ENCODE measurements around the gene TIAM1. TPM values are rescaled to one million over a fixed set of nuclear protein-coding genes. Genes with fewer than 3 reads are reported as not detected.

TIAM1 gene
- total and polyA plus RNA-seq, 2 of the 8 experiments (the other 6 are each of a cell fraction or from before 2014, with no cell fraction given): 10.1 to 30.7 TPM

DNA sequence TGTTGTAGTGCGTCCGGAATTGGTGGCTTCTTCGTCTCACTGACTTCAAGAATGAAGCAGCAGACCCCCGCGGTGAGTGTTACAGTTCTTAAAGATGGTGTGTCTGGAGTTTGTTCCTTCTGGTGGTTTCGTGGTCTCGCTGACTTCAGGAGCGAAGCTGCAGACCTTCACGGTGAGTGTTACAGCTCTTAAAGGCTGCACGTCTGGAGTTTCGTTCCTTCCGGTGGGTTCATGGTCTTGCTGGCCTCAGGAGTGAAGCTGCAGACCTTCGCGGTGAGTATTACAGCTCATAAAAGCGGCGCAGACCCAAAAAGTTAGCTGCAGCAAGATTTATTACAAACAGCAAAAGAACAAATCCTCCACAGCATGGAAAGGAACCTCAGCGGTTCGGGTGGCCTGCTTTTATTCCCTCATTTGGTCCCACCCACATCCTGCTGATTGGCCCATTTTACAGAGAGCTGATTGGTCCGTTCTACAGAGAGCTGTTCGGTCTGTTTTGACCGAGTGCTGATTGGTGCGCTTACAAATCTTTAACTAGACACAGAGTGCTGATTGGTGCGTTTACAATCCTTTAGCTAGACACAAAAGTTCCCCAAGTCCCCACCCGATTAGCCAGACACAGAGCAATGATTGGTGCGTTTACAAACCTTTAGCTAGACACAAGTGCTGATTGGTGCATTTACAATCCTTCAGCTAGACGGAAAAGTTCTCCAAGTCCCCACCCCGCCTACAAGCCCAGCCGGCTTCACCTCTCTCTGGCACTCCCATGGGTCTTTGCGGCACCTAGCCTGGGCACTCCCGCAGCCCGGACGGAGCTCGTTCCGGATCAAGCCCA, 256.2 kb downstream of the TIAM1 start:
- no peak overlapping the region for H3K4me3 ChIP-seq (ENCODE audit: extremely low read depth in 1 of 4, insufficient read depth in 2 of 4, low read depth in 3 of 4, low read length in 4 of 4)
- WGBS, 2 experiments (ENCODE audit: extremely low coverage in 1 of 2, insufficient coverage in 1 of 2, insufficient read length in 1 of 2, insufficient replicate concordance in 2 of 2, low coverage in 1 of 2, low lambda C conversion rate in 2 of 2, missing lambda C conversion rate in 1 of 2): 88% methylated on average over 34 of the region's 34 CpGs; no CpG with 5 or more reads in 1 of the 2 experiments
- no peaks in the 10 kb centered on the region for H3K36me3 ChIP-seq (ENCODE audit: control insufficient read depth in 2 of 4, insufficient read depth in 4 of 4, low read length in 3 of 4)
- H3K27ac ChIP-seq (ENCODE audit: low read depth, low read length): no peak overlapping the region
- DNase-seq (ENCODE audit: low read depth in 1 of 2, low spot score in 2 of 2) (no peak), FAIRE-seq (no peak)
- no peak overlapping the region for H3K56ac ChIP-seq (replicated peaks; ENCODE audit: insufficient read length, low read depth, low read length)
- H3K79me2 ChIP-seq (ENCODE audit: control insufficient read depth in 1 of 2, insufficient read depth in 2 of 2, low read length in 2 of 2): no peaks in the 10 kb centered on the region
- H3K79me1 ChIP-seq (ENCODE audit: low read depth, low read length): no peaks in the 10 kb centered on the region
- CTCF ChIA-PET (ENCODE audit: partially characterized antibody): interaction anchor here (0.5 to 4.7 kb wide), 23 partner anchors 9 to 745 kb away, joined by 3 to 34 read pairs (median 4); no protein-coding TSS in a partner anchor
- no peaks in the 10 kb centered on the region; the same call in 1 of the 2 replicates for H3K23me2 ChIP-seq (ENCODE audit: low read depth, low read length)
- H3K14ac ChIP-seq (ENCODE audit: insufficient read length): no peak overlapping the region
- no peak overlapping the region for H4K91ac ChIP-seq (replicated peaks; ENCODE audit: insufficient read length, low read length)
- no peak overlapping the region for H3K18ac ChIP-seq (ENCODE audit: extremely low read depth, low read length)
- H3K23ac ChIP-seq (ENCODE audit: insufficient read length): no peak overlapping the region
- no peak overlapping the region for H2BK120ac ChIP-seq (replicated peaks; ENCODE audit: low read depth, low read length)
- no peaks in the 10 kb centered on the region for H4K20me1 ChIP-seq (replicated peaks in 1 of 2; ENCODE audit: control insufficient read depth in 1 of 2, insufficient read depth in 2 of 2, low read length in 2 of 2)
- no peak overlapping the region for H3K4ac ChIP-seq (replicated peaks; ENCODE audit: insufficient read length, low read depth, low read length)
- H4K8ac ChIP-seq (ENCODE audit: extremely low read depth, insufficient read depth, low read length): no peak overlapping the region
- no peaks in the 10 kb centered on the region for H3K27me3 ChIP-seq (replicated peaks in 1 of 4; ENCODE audit: control insufficient read depth in 3 of 4, extremely low read depth in 1 of 4, insufficient read depth in 3 of 4, low read length in 3 of 4)
- no peak overlapping the region; the same call in 1 of the 2 replicates for H2AFZ ChIP-seq (ENCODE audit: low read length)
- H2BK12ac ChIP-seq (ENCODE audit: low read depth, low read length): no peak overlapping the region
- H2BK5ac ChIP-seq (ENCODE audit: low read depth, low read length): no peak overlapping the region
- H2BK20ac ChIP-seq (ENCODE audit: low read length): no peak overlapping the region
- H2AK5ac ChIP-seq (ENCODE audit: low read depth, low read length): no peak overlapping the region
- H3K4me1 ChIP-seq (replicated peaks in 1 of 4; ENCODE audit: control insufficient read depth in 3 of 4, insufficient read depth in 4 of 4, low read length in 3 of 4): no peaks in the 10 kb centered on the region
- POLR2A ChIA-PET (ENCODE audit: partially characterized antibody): interaction anchor here (1.3 kb wide), 1 partner anchor 11 kb away, joined by 3 read pairs; no protein-coding TSS in a partner anchor
- no peak overlapping the region for H3K9ac ChIP-seq (replicated peaks in 1 of 4; ENCODE audit: extremely low read depth in 1 of 4, low read depth in 3 of 4, low read length in 3 of 4)
- no peak overlapping the region for H3K4me2 ChIP-seq (ENCODE audit: insufficient read depth in 1 of 2, low read depth in 2 of 2, low read length in 2 of 2)
- no peak overlapping the region for H2BK15ac ChIP-seq (ENCODE audit: low read length)
- no peak overlapping the region for H4K5ac ChIP-seq (ENCODE audit: insufficient read length, low read depth, low read length)
- peaks cover 0 to 5% of the 10 kb centered on the region in 2 experiments; a peak in 1 of 4 replicates for H3K9me3 ChIP-seq (ENCODE audit: insufficient read depth in 2 of 2, low read depth in 1 of 2, low read length in 1 of 2)
- TF ChIP-seq, protein P1, sequence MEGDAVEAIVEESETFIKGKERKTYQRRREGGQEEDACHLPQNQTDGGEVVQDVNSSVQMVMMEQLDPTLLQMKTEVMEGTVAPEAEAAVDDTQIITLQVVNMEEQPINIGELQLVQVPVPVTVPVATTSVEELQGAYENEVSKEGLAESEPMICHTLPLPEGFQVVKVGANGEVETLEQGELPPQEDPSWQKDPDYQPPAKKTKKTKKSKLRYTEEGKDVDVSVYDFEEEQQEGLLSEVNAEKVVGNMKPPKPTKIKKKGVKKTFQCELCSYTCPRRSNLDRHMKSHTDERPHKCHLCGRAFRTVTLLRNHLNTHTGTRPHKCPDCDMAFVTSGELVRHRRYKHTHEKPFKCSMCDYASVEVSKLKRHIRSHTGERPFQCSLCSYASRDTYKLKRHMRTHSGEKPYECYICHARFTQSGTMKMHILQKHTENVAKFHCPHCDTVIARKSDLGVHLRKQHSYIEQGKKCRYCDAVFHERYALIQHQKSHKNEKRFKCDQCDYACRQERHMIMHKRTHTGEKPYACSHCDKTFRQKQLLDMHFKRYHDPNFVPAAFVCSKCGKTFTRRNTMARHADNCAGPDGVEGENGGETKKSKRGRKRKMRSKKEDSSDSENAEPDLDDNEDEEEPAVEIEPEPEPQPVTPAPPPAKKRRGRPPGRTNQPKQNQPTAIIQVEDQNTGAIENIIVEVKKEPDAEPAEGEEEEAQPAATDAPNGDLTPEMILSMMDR (IDR thresholded peaks at IDR 0.05; ENCODE audit: control extremely low read depth in 1 of 3, insufficient read depth in 1 of 3, low read depth in 1 of 3, low read length in 3 of 3): no peak
- TF ChIP-seq FOSL1 (IDR thresholded peaks at IDR 0.05; ENCODE audit: insufficient read depth, low read depth, low read length): no peak
- TF ChIP-seq SIX5 (IDR thresholded peaks at IDR 0.05; ENCODE audit: low read depth, low read length): no peak
- TF ChIP-seq, protein P2, sequence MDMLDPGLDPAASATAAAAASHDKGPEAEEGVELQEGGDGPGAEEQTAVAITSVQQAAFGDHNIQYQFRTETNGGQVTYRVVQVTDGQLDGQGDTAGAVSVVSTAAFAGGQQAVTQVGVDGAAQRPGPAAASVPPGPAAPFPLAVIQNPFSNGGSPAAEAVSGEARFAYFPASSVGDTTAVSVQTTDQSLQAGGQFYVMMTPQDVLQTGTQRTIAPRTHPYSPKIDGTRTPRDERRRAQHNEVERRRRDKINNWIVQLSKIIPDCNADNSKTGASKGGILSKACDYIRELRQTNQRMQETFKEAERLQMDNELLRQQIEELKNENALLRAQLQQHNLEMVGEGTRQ (IDR thresholded peaks at IDR 0.05; ENCODE audit: low read length): no peak
- TF ChIP-seq POLR2AphosphoS5 (IDR thresholded peaks at IDR 0.05; ENCODE audit: low read depth, low read length): no peak
- no peak for TF ChIP-seq SIRT6 (IDR thresholded peaks at IDR 0.05; ENCODE audit: low read length)
- no peak for TF ChIP-seq NRF1 (IDR thresholded peaks at IDR 0.05; ENCODE audit: low read depth, low read length)
- TF ChIP-seq TAF1 (IDR thresholded peaks at IDR 0.05; ENCODE audit: low read depth, low read length): no peak
